Epithelial cell of proximal tubule (primary cell): ENCODE results near the gene C2orf72. TPM values are rescaled to one million over a fixed set of nuclear protein-coding genes. Genes with fewer than 3 reads are reported as not detected.

Experiments used
- DNase-seq: peaks from one replicate; pipeline ENCODE4 v3.0.0-alpha.2; 2011; ENCODE audit warnings: low read depth
- H3K4me3 ChIP-seq: 2 replicates; pipeline ENCODE4 v1.5.1; 2011; ENCODE audit warnings: low read depth, mild to moderate bottlenecking, low read length
- total RNA-seq: library from RNA; depleted of rRNA; stranded (reverse); fragments of >200 nt; gene quantifications from 2 replicates; pipeline ENCODE4 v1.2.3, GENCODE V29; 2015
- TF ChIP-seq, protein P1 (sequence below): conservative IDR thresholded peaks from 2 replicates; pipeline ENCODE4 v1.5.1; 2012; ENCODE audit warnings: low read depth, mild to moderate bottlenecking, low read length

C2orf72 gene
- total RNA-seq, 1 donor from 2014 or later, result 3.8 TPM

DNA sequence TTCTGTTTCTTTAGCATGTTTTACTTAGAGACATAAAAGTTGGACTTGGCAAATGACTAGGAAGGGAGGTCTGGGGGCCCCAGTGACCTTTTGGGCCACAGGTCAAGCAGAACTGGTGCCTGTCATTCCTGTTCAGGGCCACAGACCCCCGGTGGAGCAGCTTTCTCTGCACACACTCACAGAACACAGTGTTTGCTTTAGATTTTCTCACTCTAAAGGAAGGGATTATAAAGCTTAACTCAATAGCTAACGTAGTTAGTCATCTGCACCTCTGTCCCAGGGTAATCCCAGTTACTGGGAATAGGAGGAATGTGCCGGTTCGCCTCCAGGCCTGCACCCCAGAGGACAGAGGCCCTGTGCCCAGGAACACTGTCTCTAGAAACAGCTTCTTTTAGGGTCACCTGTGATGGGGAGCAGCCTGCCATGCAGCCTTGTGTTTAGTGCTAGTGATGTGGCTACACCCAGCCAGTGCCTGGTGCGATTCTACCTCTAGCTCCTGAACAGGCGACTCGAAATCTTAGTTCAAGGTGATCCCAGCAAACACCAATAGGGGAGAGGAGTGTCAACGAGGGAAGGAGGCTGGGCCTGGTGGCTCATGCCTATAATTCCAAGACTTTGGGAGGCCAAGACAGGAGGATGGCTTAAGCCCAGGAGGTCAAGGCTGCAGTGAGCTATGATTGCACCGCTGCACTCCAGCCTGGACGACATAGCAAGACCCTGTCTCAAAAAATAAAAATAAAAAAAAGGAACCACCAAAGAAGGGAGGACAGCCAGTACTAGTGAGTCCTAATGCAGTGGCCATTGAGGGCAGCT is 29.8 kb upstream of the C2orf72 start:
- H3K4me3 ChIP-seq, result no peak overlapping the region
- DNase-seq, result no peak
- TF ChIP-seq, protein P1, sequence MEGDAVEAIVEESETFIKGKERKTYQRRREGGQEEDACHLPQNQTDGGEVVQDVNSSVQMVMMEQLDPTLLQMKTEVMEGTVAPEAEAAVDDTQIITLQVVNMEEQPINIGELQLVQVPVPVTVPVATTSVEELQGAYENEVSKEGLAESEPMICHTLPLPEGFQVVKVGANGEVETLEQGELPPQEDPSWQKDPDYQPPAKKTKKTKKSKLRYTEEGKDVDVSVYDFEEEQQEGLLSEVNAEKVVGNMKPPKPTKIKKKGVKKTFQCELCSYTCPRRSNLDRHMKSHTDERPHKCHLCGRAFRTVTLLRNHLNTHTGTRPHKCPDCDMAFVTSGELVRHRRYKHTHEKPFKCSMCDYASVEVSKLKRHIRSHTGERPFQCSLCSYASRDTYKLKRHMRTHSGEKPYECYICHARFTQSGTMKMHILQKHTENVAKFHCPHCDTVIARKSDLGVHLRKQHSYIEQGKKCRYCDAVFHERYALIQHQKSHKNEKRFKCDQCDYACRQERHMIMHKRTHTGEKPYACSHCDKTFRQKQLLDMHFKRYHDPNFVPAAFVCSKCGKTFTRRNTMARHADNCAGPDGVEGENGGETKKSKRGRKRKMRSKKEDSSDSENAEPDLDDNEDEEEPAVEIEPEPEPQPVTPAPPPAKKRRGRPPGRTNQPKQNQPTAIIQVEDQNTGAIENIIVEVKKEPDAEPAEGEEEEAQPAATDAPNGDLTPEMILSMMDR, result no peak

- DNase-seq, result no peak
- TF ChIP-seq, protein P1, result no peak
- H3K4me3 ChIP-seq, result no peak overlapping the region
These were observed 29.2 kb upstream of the C2orf72 start for GRCh38 chr2:231008131-231008530.

DNA sequence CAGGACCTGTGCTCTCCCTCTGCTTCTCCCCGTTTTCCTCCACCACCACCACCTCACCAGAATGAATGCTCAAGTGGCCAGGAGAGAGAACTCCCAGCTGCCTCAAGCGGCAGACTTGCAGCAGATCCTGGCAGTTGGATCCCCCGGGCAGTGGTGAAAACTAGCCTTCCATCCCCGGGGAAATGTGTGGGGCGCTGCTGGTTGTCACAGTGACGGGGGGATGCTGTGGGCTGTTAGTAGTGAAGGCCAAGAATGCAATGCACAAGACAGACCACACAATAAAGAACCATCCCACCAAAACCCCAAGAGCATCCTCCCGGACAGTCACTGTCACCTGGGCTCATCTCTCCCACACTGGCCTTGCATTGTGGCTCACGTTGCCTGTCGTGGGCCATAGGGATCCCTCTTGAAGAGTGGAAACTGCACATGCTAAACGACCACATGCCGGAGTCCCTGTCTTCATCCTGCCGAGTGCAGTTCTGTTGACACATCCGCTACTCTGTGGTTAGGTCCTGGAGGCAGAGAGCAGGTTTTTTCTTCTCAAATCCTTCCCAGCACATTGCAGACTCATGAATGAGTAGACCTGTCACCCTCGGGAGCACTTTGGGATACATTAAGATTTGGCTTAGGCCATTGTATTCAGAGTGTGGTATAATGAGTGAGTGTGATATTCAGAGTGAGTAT is 27.9 kb upstream of the C2orf72 start:
- H3K4me3 ChIP-seq, result no peak overlapping the region
- no peak for DNase-seq

GRCh38 chr2:231010201-231010730 is 27.1 kb upstream of the C2orf72 start:
- TF ChIP-seq, protein P1, result no peak
- no peak overlapping the region for H3K4me3 ChIP-seq
- DNase-seq, result no peak

More for the DNA sequence above, 27.9 kb upstream of the C2orf72 start:
- TF ChIP-seq, protein P1, result no peak

GRCh38 chr2:231011526-231011925 is 25.8 kb upstream of the C2orf72 start:
- no peak for DNase-seq
- H3K4me3 ChIP-seq, result no peak overlapping the region
- TF ChIP-seq, protein P1, result no peak

DNA sequence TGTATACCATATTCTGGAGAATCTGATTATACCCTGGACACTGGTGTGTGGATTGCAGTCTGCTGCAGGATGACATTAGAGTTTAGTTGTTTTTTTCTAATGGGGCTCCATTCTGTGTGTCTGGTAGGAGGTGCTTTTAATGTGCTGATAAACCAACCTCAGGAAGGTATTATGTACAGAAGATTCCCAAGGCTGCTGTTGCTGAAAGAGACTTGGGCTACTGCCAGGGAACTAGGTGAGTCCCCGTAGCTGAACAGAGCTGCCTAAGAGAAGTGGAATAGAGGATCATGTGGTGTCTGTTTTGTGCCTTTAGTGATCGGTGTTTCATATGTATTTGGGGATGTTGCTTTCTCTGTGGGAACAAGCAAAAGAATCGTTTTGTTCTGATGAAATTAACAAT is 24.9 kb upstream of the C2orf72 start:
- H3K4me3 ChIP-seq, result no peak overlapping the region
- DNase-seq, result no peak
- TF ChIP-seq, protein P1, result no peak
